ENCODE data around the gene FREY1. TPM values are rescaled to one million over a fixed set of nuclear protein-coding genes. Genes with fewer than 3 reads are reported as not detected.

Gene FREY1
- total and polyA plus RNA-seq, 9 of the 15 experiments (the other 6 are each of a cell fraction or from before 2014, with no cell fraction given) = 0.25 to 1.5 (median 1.1) TPM; not detected in 5

- TF ChIP-seq, protein P1, sequence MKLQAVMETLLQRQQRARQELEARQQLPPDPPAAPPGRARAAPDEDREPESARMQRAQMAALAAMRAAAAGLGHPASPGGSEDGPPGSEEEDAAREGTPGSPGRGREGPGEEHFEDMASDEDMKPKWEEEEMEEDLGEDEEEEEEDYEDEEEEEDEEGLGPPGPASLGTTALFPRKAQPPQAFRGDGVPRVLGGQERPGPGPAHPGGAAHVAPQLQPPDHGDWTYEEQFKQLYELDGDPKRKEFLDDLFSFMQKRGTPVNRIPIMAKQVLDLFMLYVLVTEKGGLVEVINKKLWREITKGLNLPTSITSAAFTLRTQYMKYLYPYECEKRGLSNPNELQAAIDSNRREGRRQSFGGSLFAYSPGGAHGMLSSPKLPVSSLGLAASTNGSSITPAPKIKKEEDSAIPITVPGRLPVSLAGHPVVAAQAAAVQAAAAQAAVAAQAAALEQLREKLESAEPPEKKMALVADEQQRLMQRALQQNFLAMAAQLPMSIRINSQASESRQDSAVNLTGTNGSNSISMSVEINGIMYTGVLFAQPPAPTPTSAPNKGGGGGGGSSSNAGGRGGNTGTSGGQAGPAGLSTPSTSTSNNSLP (IDR thresholded peaks at IDR 0.05; ENCODE audit: borderline replicate concordance, low read depth, low read length) = no peak
- TF ChIP-seq MTA3 (IDR thresholded peaks at IDR 0.05; ENCODE audit: borderline replicate concordance) (no peak; the same call in 1 of the 2 replicates), SUPT5H (IDR thresholded peaks at IDR 0.05) (peak; percentile 84), E2F4 (CRISPR knock-in tag; IDR thresholded peaks at IDR 0.05; ENCODE audit: low read depth) (no peak), JUNB (CRISPR knock-in tag; conservative IDR thresholded peaks at IDR 0.05) (no peak), ZBTB7A (IDR thresholded peaks at IDR 0.05; ENCODE audit: borderline replicate concordance, control insufficient read depth, low read depth, low read length) (0 out of 2 replicates have a peak, but pooled peaks have one; percentile 36), HMGXB4 (CRISPR knock-in tag; IDR thresholded peaks at IDR 0.05) (peak; percentile 31; the same call in 1 of the 2 replicates), HNRNPUL1 (IDR thresholded peaks at IDR 0.05; ENCODE audit: low read length) (no peak), RREB1 (CRISPR knock-in tag; IDR thresholded peaks at IDR 0.05) (no peak), RUNX1 (IDR thresholded peaks at IDR 0.05; ENCODE audit: low read depth) (no peak), CHCHD3 (CRISPR knock-in tag; IDR thresholded peaks at IDR 0.05) (no peak), ZNF445 (CRISPR knock-in tag; IDR thresholded peaks at IDR 0.05; ENCODE audit: low read depth) (no peak)
- TF ChIP-seq, protein P2, sequence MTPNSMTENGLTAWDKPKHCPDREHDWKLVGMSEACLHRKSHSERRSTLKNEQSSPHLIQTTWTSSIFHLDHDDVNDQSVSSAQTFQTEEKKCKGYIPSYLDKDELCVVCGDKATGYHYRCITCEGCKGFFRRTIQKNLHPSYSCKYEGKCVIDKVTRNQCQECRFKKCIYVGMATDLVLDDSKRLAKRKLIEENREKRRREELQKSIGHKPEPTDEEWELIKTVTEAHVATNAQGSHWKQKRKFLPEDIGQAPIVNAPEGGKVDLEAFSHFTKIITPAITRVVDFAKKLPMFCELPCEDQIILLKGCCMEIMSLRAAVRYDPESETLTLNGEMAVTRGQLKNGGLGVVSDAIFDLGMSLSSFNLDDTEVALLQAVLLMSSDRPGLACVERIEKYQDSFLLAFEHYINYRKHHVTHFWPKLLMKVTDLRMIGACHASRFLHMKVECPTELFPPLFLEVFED (CRISPR knock-in tag; conservative IDR thresholded peaks at IDR 0.05) = no peak
- TF ChIP-seq, protein P3, sequence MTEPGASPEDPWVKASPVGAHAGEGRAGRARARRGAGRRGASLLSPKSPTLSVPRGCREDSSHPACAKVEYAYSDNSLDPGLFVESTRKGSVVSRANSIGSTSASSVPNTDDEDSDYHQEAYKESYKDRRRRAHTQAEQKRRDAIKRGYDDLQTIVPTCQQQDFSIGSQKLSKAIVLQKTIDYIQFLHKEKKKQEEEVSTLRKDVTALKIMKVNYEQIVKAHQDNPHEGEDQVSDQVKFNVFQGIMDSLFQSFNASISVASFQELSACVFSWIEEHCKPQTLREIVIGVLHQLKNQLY (CRISPR knock-in tag; conservative IDR thresholded peaks at IDR 0.05) = no peak
These were observed 10.7 kb upstream of the FREY1 start, which contains the start of gene PEX16 (continued) for GRCh38 chr11:45917623-45918330.

All from K562 (cell line).